OCI-LY1 (cell line): Measurements from ENCODE around the gene POC1A.
"Not testable (repeated sequence)": the region's sequence is repeated elsewhere in the genome, so short reads cannot be mapped to it uniquely, and the experiment has no call there.

Experiments
- H2AFZ ChIP-seq: fragments of 200-600 bp; sonication (generic), shearing (Covaris generic); 2 replicates; pipeline ENCODE4 v1.6.0; 2014; ENCODE audit warnings: antibody characterized with exemption, mild to moderate bottlenecking, low read length
- H3F3A ChIP-seq: fragments of 200-600 bp; sonication (generic), shearing (Covaris generic); 2 replicates; pipeline ENCODE4 v1.6.0; 2014; ENCODE audit warnings: mild to moderate bottlenecking, antibody characterized with exemption, low read length, moderate library complexity; ENCODE audit not compliant: insufficient read depth
- H3K27ac ChIP-seq: fragments of 200-600 bp; sonication (generic); 2 replicates; pipeline ENCODE4 v1.5.1; 2014; ENCODE audit warnings: low read length, mixed run types, mild to moderate bottlenecking, low read depth; ENCODE audit not compliant: poor library complexity, severe bottlenecking
- H3K27me3 ChIP-seq: fragments of 200-600 bp; sonication (generic); 2 replicates; pipeline ENCODE4 v1.6.0; 2014; ENCODE audit warnings: antibody characterized with exemption, mild to moderate bottlenecking, low read length, moderate library complexity; ENCODE audit not compliant: insufficient read depth
- H3K36me3 ChIP-seq: fragments of 200-600 bp; sonication (generic); 2 replicates; pipeline ENCODE4 v1.6.1; 2014; ENCODE audit warnings: mild to moderate bottlenecking, antibody characterized with exemption, low read length, moderate library complexity, mixed read lengths; ENCODE audit not compliant: insufficient read depth
- H3K4me1 ChIP-seq: fragments of 200-600 bp; sonication (generic); 2 replicates; pipeline ENCODE4 v1.5.1; 2014; ENCODE audit warnings: mild to moderate bottlenecking, low read length, moderate library complexity; ENCODE audit not compliant: insufficient read depth, severe bottlenecking
- H3K4me2 ChIP-seq: fragments of 200-600 bp; sonication (generic), shearing (Covaris generic); 2 replicates; pipeline ENCODE4 v1.6.1; 2014; ENCODE audit warnings: low read length
- H3K4me3 ChIP-seq: fragments of 200-600 bp; sonication (generic); 2 replicates; pipeline ENCODE4 v1.5.1; 2014; ENCODE audit warnings: low read length, low read depth, mild to moderate bottlenecking, mixed read lengths; ENCODE audit not compliant: poor library complexity, severe bottlenecking
- H3K79me2 ChIP-seq: fragments of 200-600 bp; shearing (Covaris generic); 2 replicates; pipeline ENCODE4 v1.6.1; 2016; ENCODE audit warnings: mixed run types, low read length, mixed read lengths; ENCODE audit not compliant: insufficient read depth
- H3K9ac ChIP-seq: fragments of 200-600 bp; sonication (generic), shearing (Covaris generic); 2 replicates; pipeline ENCODE4 v1.6.1; 2014; ENCODE audit warnings: mild to moderate bottlenecking, low read length, mixed read lengths
- H3K9me2 ChIP-seq: fragments of 200-600 bp; sonication (generic), shearing (Covaris generic); 2 replicates; pipeline ENCODE4 v1.6.1; 2014; ENCODE audit warnings: low read depth, mild to moderate bottlenecking, low read length, mixed read lengths
- H3K9me3 ChIP-seq: fragments of 200-600 bp; shearing (Covaris generic); 2 replicates; pipeline ENCODE4 v1.6.1; 2014; ENCODE audit warnings: low read length, mixed read lengths
- H4K20me1 ChIP-seq: fragments of 200-600 bp; sonication (generic), shearing (Covaris generic); 2 replicates; pipeline ENCODE4 v1.6.0; 2016; ENCODE audit warnings: mild to moderate bottlenecking, low read length; ENCODE audit not compliant: insufficient read depth
- CTCF ChIP-seq: fragments of 200-600 bp; sonication (generic), shearing (Covaris generic); IDR thresholded peaks from 2 replicates; pipeline ENCODE4 v1.5.1; 2017; ENCODE audit warnings: mild to moderate bottlenecking, antibody characterized with exemption, low read length, moderate library complexity, mixed read lengths
- EZH2 ChIP-seq: fragments of 200-600 bp; sonication (generic), shearing (Covaris generic); IDR thresholded peaks from 2 replicates; pipeline ENCODE4 v1.8.0; 2017; ENCODE audit warnings: borderline replicate concordance, mixed run types, mild to moderate bottlenecking, antibody characterized with exemption, low read length, moderate library complexity, mixed read lengths

Gene POC1A

GRCh38 chr3:52182196-52182595, 28.0 kb upstream of the POC1A start:
- Histone ChIP-seq H3K27me3 (no peaks in the 10 kb centered on the region), H3K79me2 (no peaks in the 10 kb centered on the region), H3K4me1 (no peaks in the 10 kb centered on the region), H2AFZ (no peak overlapping the region), H3K4me2 (no peak overlapping the region), H3K27ac (no peak overlapping the region), H3K9me3 (no peaks in the 10 kb centered on the region), H4K20me1 (no peaks in the 10 kb centered on the region), H3K9me2 (no peaks in the 10 kb centered on the region), H3K9ac (no peak overlapping the region), H3K4me3 (no peak overlapping the region), H3K36me3 (no peaks in the 10 kb centered on the region), H3F3A (no peaks in the 10 kb centered on the region)
- TF ChIP-seq EZH2: no peak
- TF ChIP-seq CTCF: no peak

GRCh38 chr3:52181543-52181942, 27.3 kb upstream of the POC1A start:
- H3K27me3 ChIP-seq: no peaks in the 10 kb centered on the region
- no peak overlapping the region for H3K4me2 ChIP-seq
- no peak overlapping the region for H3K4me3 ChIP-seq
- no peaks in the 10 kb centered on the region for H4K20me1 ChIP-seq
- H3K9me2 ChIP-seq: no peaks in the 10 kb centered on the region
- no peaks in the 10 kb centered on the region for H3K79me2 ChIP-seq
- H3K36me3 ChIP-seq: no peaks in the 10 kb centered on the region
- no peak overlapping the region for H3K9ac ChIP-seq
- H3F3A ChIP-seq: no peaks in the 10 kb centered on the region
- no peak overlapping the region for H3K27ac ChIP-seq
- H2AFZ ChIP-seq: no peak overlapping the region
- TF ChIP-seq CTCF: no peak
- no peak for TF ChIP-seq EZH2
- H3K4me1 ChIP-seq: no peaks in the 10 kb centered on the region
- no peaks in the 10 kb centered on the region for H3K9me3 ChIP-seq

GRCh38 chr3:52178537-52178936, 24.3 kb upstream of the POC1A start:
- no peaks in the 10 kb centered on the region for H4K20me1 ChIP-seq
- H3K36me3 ChIP-seq: no peaks in the 10 kb centered on the region
- H3K4me3 ChIP-seq: no peak overlapping the region
- H3K9me3 ChIP-seq: no peaks in the 10 kb centered on the region
- no peaks in the 10 kb centered on the region for H3F3A ChIP-seq
- H2AFZ ChIP-seq: no peak overlapping the region
- TF ChIP-seq CTCF (no peak), EZH2 (no peak)
- no peaks in the 10 kb centered on the region for H3K27me3 ChIP-seq
- H3K4me1 ChIP-seq: no peaks in the 10 kb centered on the region
- H3K27ac ChIP-seq: no peak overlapping the region
- no peaks in the 10 kb centered on the region for H3K9me2 ChIP-seq
- H3K4me2 ChIP-seq: no peak overlapping the region
- H3K79me2 ChIP-seq: no peaks in the 10 kb centered on the region
- no peak overlapping the region for H3K9ac ChIP-seq

- not testable (repeated sequence) for H3K4me3 ChIP-seq, H3K4me2 ChIP-seq, H3K27ac ChIP-seq, H3K9me3 ChIP-seq, H3K9me2 ChIP-seq, H3K4me1 ChIP-seq, H3F3A ChIP-seq, H3K36me3 ChIP-seq, H3K27me3 ChIP-seq, H2AFZ ChIP-seq, H3K79me2 ChIP-seq, H3K9ac ChIP-seq, H4K20me1 ChIP-seq
These were observed 23.9 kb upstream of the POC1A start for GRCh38 chr3:52178126-52178525.
